ENCODE results near the gene RARA.
"Not testable (repeated sequence)": the region's sequence is repeated elsewhere in the genome, so short reads cannot be mapped to it uniquely, and the experiment has no call there.

The RARA gene

DNA sequence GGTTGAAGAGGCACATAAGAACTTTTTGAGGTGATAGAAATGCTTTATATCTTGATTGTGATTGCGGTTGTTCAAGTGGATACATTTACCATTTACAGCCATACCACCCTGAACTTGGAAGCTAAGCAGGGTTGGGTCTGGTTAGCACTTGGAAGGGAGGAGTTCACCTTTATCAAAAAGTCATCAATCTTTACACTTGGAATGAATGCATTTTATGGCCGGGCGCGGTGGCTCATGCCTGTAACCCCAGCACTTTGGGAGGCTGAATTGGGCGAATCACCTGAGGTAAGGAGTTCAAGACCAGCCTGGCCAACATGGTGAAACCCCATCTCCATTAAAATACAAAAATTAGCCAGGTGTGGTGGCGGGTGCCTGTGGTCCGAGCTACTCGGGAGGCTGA, 65.0 kb downstream of the RARA start:
- Histone ChIP-seq H3K27me3 (ENCODE audit: insufficient read depth, low read length, poor library complexity) (no peaks in the 10 kb centered on the region), H3K4me3 (ENCODE audit: low read depth in 1 of 2, low read length in 2 of 2) (no peak overlapping the region), H3K9me3 (ENCODE audit: insufficient read depth, low read length, severe bottlenecking) (no peaks in the 10 kb centered on the region), H3K79me2 (ENCODE audit: insufficient read depth, low read length) (no peaks in the 10 kb centered on the region), H2AFZ (ENCODE audit: low read depth, low read length) (no peak overlapping the region), H3K4me2 (ENCODE audit: insufficient read depth, low read length) (no peak overlapping the region), H3K36me3 (ENCODE audit: insufficient read depth, low read length) (no peaks in the 10 kb centered on the region), H3K27ac (ENCODE audit: low read length) (no peak overlapping the region), H3K4me1 (ENCODE audit: insufficient read depth, low read length) (no peaks in the 10 kb centered on the region), H4K20me1 (ENCODE audit: insufficient read depth, low read length) (no peaks in the 10 kb centered on the region), H3K9ac (ENCODE audit: low read depth, low read length) (no peak overlapping the region)
- no peak for DNase-seq
- no peak for ATAC-seq (ENCODE audit: insufficient read depth, low read depth)
- TF ChIP-seq, protein P1, sequence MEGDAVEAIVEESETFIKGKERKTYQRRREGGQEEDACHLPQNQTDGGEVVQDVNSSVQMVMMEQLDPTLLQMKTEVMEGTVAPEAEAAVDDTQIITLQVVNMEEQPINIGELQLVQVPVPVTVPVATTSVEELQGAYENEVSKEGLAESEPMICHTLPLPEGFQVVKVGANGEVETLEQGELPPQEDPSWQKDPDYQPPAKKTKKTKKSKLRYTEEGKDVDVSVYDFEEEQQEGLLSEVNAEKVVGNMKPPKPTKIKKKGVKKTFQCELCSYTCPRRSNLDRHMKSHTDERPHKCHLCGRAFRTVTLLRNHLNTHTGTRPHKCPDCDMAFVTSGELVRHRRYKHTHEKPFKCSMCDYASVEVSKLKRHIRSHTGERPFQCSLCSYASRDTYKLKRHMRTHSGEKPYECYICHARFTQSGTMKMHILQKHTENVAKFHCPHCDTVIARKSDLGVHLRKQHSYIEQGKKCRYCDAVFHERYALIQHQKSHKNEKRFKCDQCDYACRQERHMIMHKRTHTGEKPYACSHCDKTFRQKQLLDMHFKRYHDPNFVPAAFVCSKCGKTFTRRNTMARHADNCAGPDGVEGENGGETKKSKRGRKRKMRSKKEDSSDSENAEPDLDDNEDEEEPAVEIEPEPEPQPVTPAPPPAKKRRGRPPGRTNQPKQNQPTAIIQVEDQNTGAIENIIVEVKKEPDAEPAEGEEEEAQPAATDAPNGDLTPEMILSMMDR (IDR thresholded peaks at IDR 0.05; ENCODE audit: borderline replicate concordance, extremely low read depth, low read length, poor library complexity, severe bottlenecking): no peak
- TF ChIP-seq EZH2 (IDR thresholded peaks at IDR 0.05; ENCODE audit: borderline replicate concordance, low read depth, low read length, severe bottlenecking): no peak

DNA sequence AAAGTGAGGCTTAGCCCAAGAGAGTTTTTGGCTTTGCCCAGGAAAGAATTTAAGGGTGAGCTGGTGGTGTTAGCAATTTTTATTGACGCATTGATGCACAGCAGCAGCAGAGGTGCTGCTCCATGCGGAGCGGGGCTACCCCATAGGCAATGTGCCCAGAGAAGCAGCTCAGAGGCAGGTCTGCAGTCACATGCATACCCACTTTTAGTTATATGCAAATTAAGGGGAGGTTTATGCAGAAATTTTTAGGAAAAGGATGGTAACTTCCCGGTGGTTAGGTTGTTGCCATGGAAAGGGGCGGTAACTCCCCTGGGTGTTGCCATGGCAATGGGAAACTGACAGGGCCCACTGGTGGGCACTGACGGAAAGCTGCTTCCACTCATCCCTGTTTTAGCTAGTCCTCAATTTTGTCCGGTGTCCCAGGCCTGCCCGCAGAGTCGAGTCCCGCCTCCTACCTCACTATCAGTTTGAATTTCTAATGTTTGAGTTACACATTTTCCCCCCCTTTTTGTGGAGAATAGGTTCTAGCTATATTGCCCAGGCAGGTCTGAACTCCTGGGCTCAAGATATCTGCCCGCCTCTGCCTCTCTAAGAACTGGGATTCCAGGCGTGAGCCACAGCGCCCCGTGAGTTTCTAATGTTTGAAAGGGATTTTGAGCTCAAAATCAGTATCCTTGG, 66.0 kb downstream of the RARA start:
- DNase-seq (no peak), ATAC-seq (ENCODE audit: insufficient read depth, low read depth) (no peak)
- Histone ChIP-seq H3K4me1 (ENCODE audit: insufficient read depth, low read length) (no peaks in the 10 kb centered on the region), H4K20me1 (ENCODE audit: insufficient read depth, low read length) (no peaks in the 10 kb centered on the region), H3K36me3 (ENCODE audit: insufficient read depth, low read length) (no peaks in the 10 kb centered on the region), H3K4me3 (ENCODE audit: low read depth in 1 of 2, low read length in 2 of 2) (no peak overlapping the region), H3K9me3 (ENCODE audit: insufficient read depth, low read length, severe bottlenecking) (no peaks in the 10 kb centered on the region), H2AFZ (ENCODE audit: low read depth, low read length) (no peak overlapping the region), H3K9ac (ENCODE audit: low read depth, low read length) (no peak overlapping the region), H3K79me2 (ENCODE audit: insufficient read depth, low read length) (no peaks in the 10 kb centered on the region), H3K4me2 (ENCODE audit: insufficient read depth, low read length) (no peak overlapping the region), H3K27me3 (ENCODE audit: insufficient read depth, low read length, poor library complexity) (no peaks in the 10 kb centered on the region), H3K27ac (ENCODE audit: low read length) (no peak overlapping the region)
- TF ChIP-seq EZH2 (IDR thresholded peaks at IDR 0.05; ENCODE audit: borderline replicate concordance, low read depth, low read length, severe bottlenecking): no peak
- TF ChIP-seq, protein P1 (IDR thresholded peaks at IDR 0.05; ENCODE audit: borderline replicate concordance, extremely low read depth, low read length, poor library complexity, severe bottlenecking): no peak

DNA sequence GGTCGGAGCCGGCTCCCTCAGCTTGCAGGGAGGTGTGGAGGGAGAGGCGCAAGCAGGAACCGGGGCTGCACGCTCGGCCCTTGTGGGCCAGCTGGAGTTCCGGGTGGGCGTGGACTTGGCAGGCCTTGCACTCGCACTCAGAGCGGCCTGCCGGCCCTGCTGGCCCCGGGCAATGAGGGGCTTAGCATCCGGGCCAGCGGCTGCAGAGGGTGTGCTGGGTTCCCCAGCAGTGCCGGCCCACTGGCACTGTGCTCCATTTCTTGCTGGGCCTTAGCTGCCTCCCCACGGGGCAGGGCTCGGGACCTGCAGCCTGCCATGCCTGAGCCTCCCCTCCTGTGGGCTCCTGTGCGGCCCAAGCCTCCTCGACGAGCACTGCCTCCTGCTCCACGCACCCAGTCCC, 66.8 kb downstream of the RARA start:
- not testable (repeated sequence) for DNase-seq; H3K79me2 ChIP-seq (ENCODE audit: insufficient read depth, low read length); H3K27ac ChIP-seq (ENCODE audit: low read length); H3K4me3 ChIP-seq (ENCODE audit: low read depth in 1 of 2, low read length in 2 of 2); H3K9me3 ChIP-seq (ENCODE audit: insufficient read depth, low read length, severe bottlenecking); H3K4me2 ChIP-seq (ENCODE audit: insufficient read depth, low read length); ATAC-seq (ENCODE audit: insufficient read depth, low read depth); H3K36me3 ChIP-seq (ENCODE audit: insufficient read depth, low read length); H3K4me1 ChIP-seq (ENCODE audit: insufficient read depth, low read length); H2AFZ ChIP-seq (ENCODE audit: low read depth, low read length); H3K27me3 ChIP-seq (ENCODE audit: insufficient read depth, low read length, poor library complexity); H4K20me1 ChIP-seq (ENCODE audit: insufficient read depth, low read length); H3K9ac ChIP-seq (ENCODE audit: low read depth, low read length)

DNA sequence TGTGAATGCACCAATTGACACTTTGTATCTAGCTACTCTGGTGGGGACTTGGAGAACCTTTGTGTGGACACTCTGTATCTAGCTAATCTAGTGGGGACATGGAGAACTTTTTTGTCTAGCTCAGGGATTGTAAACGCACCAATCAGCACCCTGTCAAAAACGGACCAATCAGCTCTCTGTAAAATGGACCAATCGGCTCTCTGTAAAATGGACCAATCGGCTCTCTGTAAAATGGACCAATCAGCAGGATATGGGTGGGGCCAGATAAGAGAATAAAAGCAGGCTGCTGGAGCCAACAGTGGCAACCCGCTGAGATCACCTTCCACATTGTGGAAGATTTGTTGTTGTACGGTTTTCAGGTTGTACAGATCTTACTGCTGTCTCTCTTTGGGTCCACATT, 67.6 kb downstream of the RARA start:
- DNase-seq; H2AFZ ChIP-seq (ENCODE audit: low read depth, low read length); H3K27ac ChIP-seq (ENCODE audit: low read length); H3K9ac ChIP-seq (ENCODE audit: low read depth, low read length); H3K4me3 ChIP-seq (ENCODE audit: low read depth in 1 of 2, low read length in 2 of 2); ATAC-seq (ENCODE audit: insufficient read depth, low read depth); H3K79me2 ChIP-seq (ENCODE audit: insufficient read depth, low read length); H3K4me1 ChIP-seq (ENCODE audit: insufficient read depth, low read length); H3K4me2 ChIP-seq (ENCODE audit: insufficient read depth, low read length); H4K20me1 ChIP-seq (ENCODE audit: insufficient read depth, low read length); H3K9me3 ChIP-seq (ENCODE audit: insufficient read depth, low read length, severe bottlenecking); H3K36me3 ChIP-seq (ENCODE audit: insufficient read depth, low read length); H3K27me3 ChIP-seq (ENCODE audit: insufficient read depth, low read length, poor library complexity): not testable (repeated sequence)
